Lung (tissue), 12 donors: ENCODE results near the gene PCID2. TPM values are rescaled to one million over a fixed set of nuclear protein-coding genes. Genes with fewer than 3 reads are reported as not detected.
"Not testable (repeated sequence)": the region's sequence is repeated elsewhere in the genome, so short reads cannot be mapped to it uniquely, and the experiment has no call there.

Experiments used
- ATAC-seq: fragments of 200-7000 bp; cut with Tn5 transposase; one replicate; pipeline ENCODE4 v1.9.1; 2020; ENCODE audit warnings: moderate number of reproducible peaks; ENCODE audit not compliant: insufficient read depth, low FRiP score
- DNase-seq, 3 donors: peaks; one replicate each; pipeline ENCODE4 v3.0.0-alpha.2; 2013 to 2017
- H3K27ac ChIP-seq, 2 donors: one replicate each; pipeline ENCODE4 v1.5.1; 2013; ENCODE audit warnings: mild to moderate bottlenecking in 2 of 2, moderate library complexity in 2 of 2, control low read depth in 1 of 2, inconsistent platforms in 1 of 2, low read depth in 1 of 2, low read length in 1 of 2
- H3K27me3 ChIP-seq, 3 donors: one replicate each; pipeline ENCODE4 v1.5.1; 2013; ENCODE audit warnings: low read length in 2 of 3; ENCODE audit not compliant: control insufficient read depth in 3 of 3, insufficient read depth in 3 of 3
- H3K36me3 ChIP-seq, 4 donors: one replicate each; pipeline ENCODE4 v1.5.1; 2013; ENCODE audit warnings: low read length in 4 of 4, mild to moderate bottlenecking in 1 of 4, moderate library complexity in 1 of 4; ENCODE audit not compliant: control insufficient read depth in 4 of 4, insufficient read depth in 4 of 4
- H3K4me1 ChIP-seq, 5 donors: one replicate each; pipeline ENCODE4 v1.5.1; 2013; ENCODE audit warnings: low read length in 5 of 5, mild to moderate bottlenecking in 2 of 5, moderate library complexity in 1 of 5; ENCODE audit not compliant: control insufficient read depth in 5 of 5, insufficient read depth in 5 of 5
- H3K4me3 ChIP-seq: one replicate; pipeline ENCODE4 v1.5.1; 2013; ENCODE audit warnings: mild to moderate bottlenecking, control low read depth, moderate library complexity
- H3K9ac ChIP-seq, 2 donors: one replicate each; pipeline ENCODE4 v1.5.1; 2013; ENCODE audit warnings: low read length in 2 of 2, control low read depth in 1 of 2; ENCODE audit not compliant: insufficient read depth in 1 of 2
- H3K9me3 ChIP-seq, 4 donors: one replicate each; pipeline ENCODE4 v1.5.1; 2013; ENCODE audit warnings: low read length in 3 of 4, mild to moderate bottlenecking in 1 of 4, moderate library complexity in 1 of 4; ENCODE audit not compliant: control insufficient read depth in 4 of 4, insufficient read depth in 3 of 4
- WGBS, 2 donors: extraction: QIAGEN DNeasy Blood & Tissue Kit; methylation state at CpG; one replicate each; pipeline ENCODE4 v1.1.7; 2013; 5-methylcytosine and 5-hydroxymethylcytosine counted together
- polyA plus RNA-seq, 2 donors: library from polyadenylated mRNA; stranded (reverse); fragments of 200-250 nt; gene quantifications; one replicate each; pipeline ENCODE4 v1.2.1, GENCODE V29; 2013
- total RNA-seq, 2 donors: library from RNA; depleted of rRNA in 1 of 2; stranded (reverse); fragments of >200 nt in 1 of 2; gene quantifications; one replicate each; pipeline ENCODE4 v1.2.1, GENCODE V29; 2014 to 2021
- TF ChIP-seq, protein P1 (sequence below): IDR thresholded peaks from 2 replicates; pipeline ENCODE4 v1.5.1; 2012; ENCODE audit warnings: mild to moderate bottlenecking; ENCODE audit errors: control extremely low read depth, extremely low read depth
- donor health status: control.
- donor health status: control.
- donor health status: Bipolar disorder and iron deficiency.
- donor health status: healthy.
- donor health status: DM: yes; HTN: yes; CAD: no.

The PCID2 gene
- total and polyA plus RNA-seq, 4 donors: 31.5 to 86.2 (median 37.3) TPM

DNA sequence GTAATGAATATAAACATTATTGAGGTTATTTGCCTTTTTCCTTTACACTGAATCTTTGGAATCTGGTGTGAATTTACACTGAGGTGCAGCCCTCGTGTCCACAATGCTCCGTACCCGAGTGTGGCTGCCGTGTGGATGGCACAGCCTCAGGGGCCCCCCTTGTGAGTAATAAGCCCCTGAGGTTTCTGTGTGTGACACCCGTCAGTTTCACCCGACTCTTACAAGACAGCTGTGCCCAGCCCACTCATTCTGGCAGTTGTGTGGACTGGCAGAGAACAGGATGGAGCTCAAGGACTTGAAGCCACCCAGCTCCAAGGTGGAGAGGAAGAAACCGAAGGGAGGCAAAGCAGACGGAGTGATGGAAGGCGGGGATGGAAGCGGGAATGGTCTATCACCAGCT is 42.2 kb downstream of the PCID2 start:
- 89 to 90% methylated on average over 10 of the region's 10 CpGs for WGBS, 2 donors
- DNase-seq (no peak), ATAC-seq (no peak)
- Histone ChIP-seq H3K9ac (no peak overlapping the region), H3K9me3 (peaks cover 0 to 4% (median 1%) of the 10 kb centered on the region in 4 donors), H3K4me1 (peaks cover 0 to 7% (median 0%) of the 10 kb centered on the region in 5 donors), H3K4me3 (no peak overlapping the region), H3K27me3 (peaks cover 0 to 13% (median 0%) of the 10 kb centered on the region in 3 donors), H3K36me3 (peaks cover 0 to 9% (median 3%) of the 10 kb centered on the region in 4 donors), H3K27ac (no peak overlapping the region)
- TF ChIP-seq, protein P1, sequence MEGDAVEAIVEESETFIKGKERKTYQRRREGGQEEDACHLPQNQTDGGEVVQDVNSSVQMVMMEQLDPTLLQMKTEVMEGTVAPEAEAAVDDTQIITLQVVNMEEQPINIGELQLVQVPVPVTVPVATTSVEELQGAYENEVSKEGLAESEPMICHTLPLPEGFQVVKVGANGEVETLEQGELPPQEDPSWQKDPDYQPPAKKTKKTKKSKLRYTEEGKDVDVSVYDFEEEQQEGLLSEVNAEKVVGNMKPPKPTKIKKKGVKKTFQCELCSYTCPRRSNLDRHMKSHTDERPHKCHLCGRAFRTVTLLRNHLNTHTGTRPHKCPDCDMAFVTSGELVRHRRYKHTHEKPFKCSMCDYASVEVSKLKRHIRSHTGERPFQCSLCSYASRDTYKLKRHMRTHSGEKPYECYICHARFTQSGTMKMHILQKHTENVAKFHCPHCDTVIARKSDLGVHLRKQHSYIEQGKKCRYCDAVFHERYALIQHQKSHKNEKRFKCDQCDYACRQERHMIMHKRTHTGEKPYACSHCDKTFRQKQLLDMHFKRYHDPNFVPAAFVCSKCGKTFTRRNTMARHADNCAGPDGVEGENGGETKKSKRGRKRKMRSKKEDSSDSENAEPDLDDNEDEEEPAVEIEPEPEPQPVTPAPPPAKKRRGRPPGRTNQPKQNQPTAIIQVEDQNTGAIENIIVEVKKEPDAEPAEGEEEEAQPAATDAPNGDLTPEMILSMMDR: no peak

DNA sequence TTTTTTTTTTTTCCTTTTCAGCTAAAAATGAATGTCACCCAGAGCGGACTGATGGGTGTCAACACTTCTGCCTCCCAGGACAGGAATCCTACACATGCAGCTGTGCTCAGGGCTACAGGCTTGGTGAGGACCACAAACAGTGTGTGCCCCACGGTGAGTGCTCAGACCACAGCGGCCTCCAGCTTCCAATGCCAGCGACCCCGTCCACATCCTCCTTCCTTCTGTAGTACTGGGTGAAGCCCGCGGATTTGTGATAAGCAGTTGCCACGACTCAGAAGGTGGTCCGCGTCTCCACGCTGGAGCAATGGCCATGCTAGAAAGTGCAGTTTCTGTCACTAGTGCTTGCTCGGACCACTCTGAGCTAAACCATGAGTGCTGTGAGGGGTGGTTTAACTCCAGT is 44.0 kb downstream of the PCID2 start:
- Histone ChIP-seq H3K9ac (no peak overlapping the region), H3K9me3 (peaks cover 0 to 4% (median 1%) of the 10 kb centered on the region in 4 donors), H3K36me3 (peaks cover 0 to 7% (median 2%) of the 10 kb centered on the region in 4 donors), H3K4me1 (peaks cover 0 to 7% (median 0%) of the 10 kb centered on the region in 5 donors), H3K27ac (no peak overlapping the region), H3K4me3 (no peak overlapping the region), H3K27me3 (peaks cover 0 to 18% (median 0%) of the 10 kb centered on the region in 3 donors)
- TF ChIP-seq, protein P1: no peak
- WGBS, 2 donors: 58 to 85% methylated on average over 12 of the region's 12 CpGs
- DNase-seq (no peak), ATAC-seq (no peak)

DNA sequence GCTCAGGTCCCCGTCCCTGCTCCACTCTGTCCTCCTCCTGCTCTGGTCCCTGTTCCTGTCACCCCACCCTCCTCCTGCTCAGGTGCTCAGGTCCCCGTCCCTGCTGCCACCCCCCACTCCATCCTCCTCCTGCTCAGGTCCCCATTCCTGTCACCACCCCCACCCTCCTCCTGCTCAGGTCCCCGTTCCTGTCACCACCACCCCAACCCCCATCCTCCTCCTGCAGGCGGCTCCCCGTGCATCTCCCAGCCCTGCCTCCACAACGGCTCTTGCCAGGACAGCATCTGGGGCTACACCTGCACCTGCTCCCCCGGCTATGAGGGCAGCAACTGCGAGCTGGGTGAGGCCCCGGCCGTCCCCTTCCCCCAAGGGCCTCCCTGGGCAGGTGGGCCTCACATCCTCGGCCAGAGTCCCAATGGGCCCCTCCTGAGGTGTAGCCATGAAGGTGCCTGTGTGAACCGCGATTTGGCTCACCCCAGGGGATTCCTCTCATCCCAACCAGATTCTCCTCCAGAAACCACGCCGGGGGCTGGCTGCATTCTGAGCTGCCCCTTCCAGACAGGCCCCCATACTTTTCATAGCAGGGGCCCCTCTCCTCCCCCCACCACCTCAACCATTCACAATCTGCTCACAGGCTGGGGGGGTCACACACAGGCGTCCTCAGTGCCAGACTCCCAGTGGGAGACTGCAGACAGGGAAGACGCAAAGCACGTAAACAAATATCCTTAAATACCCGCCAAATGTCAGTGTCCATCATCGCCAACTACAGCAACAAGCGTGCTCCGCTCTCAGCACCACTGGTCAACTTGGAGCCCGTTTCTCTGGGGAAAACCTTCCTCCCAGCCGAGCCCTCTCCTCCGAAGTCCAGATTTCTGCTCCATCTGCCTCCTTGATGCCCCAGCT is 45.4 kb downstream of the PCID2 start:
- Histone ChIP-seq H3K4me1 (peaks cover 0 to 7% (median 0%) of the 10 kb centered on the region in 5 donors), H3K27me3 (peaks cover 0 to 18% (median 0%) of the 10 kb centered on the region in 3 donors), H3K4me3 (no peak overlapping the region), H3K9me3 (peaks cover 0 to 4% (median 0%) of the 10 kb centered on the region in 4 donors), H3K27ac (no peak overlapping the region), H3K9ac (no peak overlapping the region), H3K36me3 (peaks cover 0 to 3% (median 1%) of the 10 kb centered on the region in 4 donors)
- TF ChIP-seq, protein P1: no peak
- peak in 1 of 3 donors; percentile 25 for DNase-seq
- no peak for ATAC-seq
- 28 to 50% methylated on average over 25 of the region's 25 CpGs for WGBS, 2 donors

DNA sequence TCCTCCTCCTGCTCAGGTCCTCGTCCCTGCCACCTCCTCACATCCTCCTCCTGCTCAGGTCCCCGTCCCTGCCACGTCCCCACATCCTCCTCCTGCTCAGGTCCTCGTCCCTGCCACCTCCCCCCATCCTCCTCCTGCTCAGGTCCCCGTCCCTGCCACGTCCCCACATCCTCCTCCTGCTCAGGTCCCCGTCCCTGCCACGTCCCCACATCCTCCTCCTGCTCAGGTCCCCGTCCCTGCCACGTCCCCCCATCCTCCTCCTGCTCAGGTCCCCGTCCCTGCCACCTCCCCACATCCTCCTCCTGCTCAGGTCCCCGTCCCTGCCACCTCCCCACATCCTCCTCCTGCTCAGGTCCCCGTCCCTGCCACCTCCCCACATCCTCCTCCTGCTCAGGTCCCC is 46.5 kb downstream of the PCID2 start:
- not testable (repeated sequence) for H3K4me1 ChIP-seq, H3K9ac ChIP-seq, H3K27ac ChIP-seq, H3K9me3 ChIP-seq, DNase-seq, ATAC-seq, H3K4me3 ChIP-seq, H3K36me3 ChIP-seq
- peaks cover 0 to 18% (median 0%) of the 10 kb centered on the region in 3 donors for H3K27me3 ChIP-seq
- 11 to 19% methylated on average over 10 to 11 of the region's 13 CpGs for WGBS, 2 donors
